GM23338 (cell line): ENCODE data around the gene GABARAPL1. TPM values are rescaled to one million over a fixed set of nuclear protein-coding genes. Genes with fewer than 3 reads are reported as not detected.

Experiments used
- ATAC-seq: fragments of 200-7000 bp; cut with Tn5 transposase; 3 replicates; pipeline ENCODE4 v1.9.1; 2020
- DNase-seq: peaks from one replicate; pipeline ENCODE4 v3.0.0-alpha.2; 2015; ENCODE audit warnings: low spot score
- H2AFZ ChIP-seq: fragments of 200-600 bp; sonication (generic); 2 replicates; pipeline ENCODE4 v1.8.0; 2016; ENCODE audit warnings: antibody characterized with exemption, mild to moderate bottlenecking, moderate library complexity
- H3F3A ChIP-seq: fragments of 200-600 bp; sonication (generic); replicated peaks from 2 replicates; pipeline ENCODE4 v1.8.0; 2017; ENCODE audit warnings: antibody characterized with exemption, mixed run types, low read depth
- H3K27ac ChIP-seq: fragments of 200-600 bp; sonication (generic); 2 replicates; pipeline ENCODE4 v1.6.1; 2016; ENCODE audit warnings: low read depth
- H3K27me3 ChIP-seq: fragments of 200-600 bp; sonication (generic); 2 replicates; pipeline ENCODE4 v1.8.0; 2016; ENCODE audit warnings: mild to moderate bottlenecking, mixed run types, moderate library complexity; ENCODE audit not compliant: insufficient read depth
- H3K36me3 ChIP-seq: fragments of 200-600 bp; sonication (generic); 2 replicates; pipeline ENCODE4 v1.8.0; 2016; ENCODE audit warnings: mild to moderate bottlenecking; ENCODE audit not compliant: insufficient read depth
- H3K4me1 ChIP-seq: fragments of 200-600 bp; sonication (generic); 2 replicates; pipeline ENCODE4 v1.8.0; 2016; ENCODE audit warnings: mild to moderate bottlenecking, moderate library complexity; ENCODE audit not compliant: insufficient read depth
- H3K4me2 ChIP-seq: fragments of 200-600 bp; sonication (generic); 2 replicates; pipeline ENCODE4 v1.7.1; 2017; ENCODE audit warnings: mixed run types
- H3K4me3 ChIP-seq: fragments of 200-600 bp; sonication (generic); 2 replicates; pipeline ENCODE4 v1.6.1; 2016; ENCODE audit warnings: mixed run types
- H3K79me2 ChIP-seq: fragments of 200-600 bp; sonication (generic); replicated peaks from 2 replicates; pipeline ENCODE4 v1.8.0; 2017; ENCODE audit warnings: mild to moderate bottlenecking; ENCODE audit not compliant: insufficient read depth
- H3K9me2 ChIP-seq: fragments of 200-600 bp; sonication (generic); 2 replicates; pipeline ENCODE4 v1.8.0; 2017; ENCODE audit not compliant: insufficient read depth
- H4K20me1 ChIP-seq: fragments of 200-600 bp; sonication (generic); replicated peaks from 2 replicates; pipeline ENCODE4 v1.8.0; 2017; ENCODE audit warnings: mild to moderate bottlenecking; ENCODE audit not compliant: insufficient read depth
- H3K27ac Mint-ChIP-seq: 2 replicates; pipeline ENCODE4 v1.8.0; 2020; ENCODE audit warnings: inconsistent platforms, mild to moderate bottlenecking, moderate library complexity, mixed read lengths
- H3K27me3 Mint-ChIP-seq: 3 replicates; pipeline ENCODE4 v1.8.0; 2022; ENCODE audit warnings: low read depth, mild to moderate bottlenecking, moderate library complexity, mixed read lengths, inconsistent platforms; ENCODE audit not compliant: insufficient read depth, poor library complexity
- H3K36me3 Mint-ChIP-seq: 3 replicates; pipeline ENCODE4 v1.8.0; 2021; ENCODE audit warnings: low read depth, mild to moderate bottlenecking, inconsistent platforms, moderate library complexity, mixed read lengths
- H3K4me1 Mint-ChIP-seq: 3 replicates; pipeline ENCODE4 v1.8.0; 2020; ENCODE audit warnings: mild to moderate bottlenecking, inconsistent platforms, mixed read lengths
- H3K4me3 Mint-ChIP-seq: 3 replicates; pipeline ENCODE4 v1.8.0; 2021; ENCODE audit warnings: moderate library complexity, mild to moderate bottlenecking, inconsistent platforms, mixed read lengths
- H3K9me3 Mint-ChIP-seq: 3 replicates; pipeline ENCODE4 v1.8.0; 2020; ENCODE audit warnings: moderate library complexity, mild to moderate bottlenecking, inconsistent platforms, mixed read lengths
- CREB1 ChIP-seq: fragments of 250-450 bp; sonication (Bioruptor Pico); IDR thresholded peaks from 2 replicates; pipeline ENCODE4 v1.5.0; 2020; ENCODE audit warnings: low read depth, mild to moderate bottlenecking, moderate library complexity
- CTCF ChIP-seq, 2 experiments: fragments of 200-600 bp in 1 of 2; sonication (generic) in 1 of 2; conservative IDR thresholded peaks; 2 replicates each; pipeline versions ENCODE4 v1.5.1 to v1.6.1; 2016 to 2017; ENCODE audit warnings: antibody characterized with exemption in 2 of 2, low read depth in 2 of 2, mild to moderate bottlenecking in 2 of 2, moderate library complexity in 1 of 2
- ETS1 ChIP-seq: IDR thresholded peaks from 2 replicates; pipeline ENCODE4 v1.6.1; 2016; ENCODE audit warnings: antibody characterized with exemption
- EZH2 ChIP-seq: fragments of 200-600 bp; sonication (generic); IDR thresholded peaks from one replicate; pipeline ENCODE4 v1.8.0; 2017; ENCODE audit warnings: antibody characterized with exemption, mild to moderate bottlenecking, low read depth; ENCODE audit not compliant: unreplicated experiment
- JUNB ChIP-seq: IDR thresholded peaks from one replicate; pipeline ENCODE4 v1.6.1; 2016; ENCODE audit warnings: antibody characterized with exemption; ENCODE audit not compliant: unreplicated experiment
- ZNF462 ChIP-seq: fragments of 250-450 bp; sonication (Bioruptor Pico); IDR thresholded peaks from 2 replicates; pipeline ENCODE4 v1.5.0; 2020; ENCODE audit warnings: mild to moderate bottlenecking, moderate library complexity
- polyA plus RNA-seq: library from polyadenylated mRNA; unstranded; fragments of >200 nt; fragmentation: Nextera tagmentation; extraction: Ambion mirVana; gene quantifications from 2 replicates; pipeline ENCODE4 v1.2.1, GENCODE V29; 2016
- total RNA-seq: library from RNA; depleted of rRNA; stranded (reverse); fragments of >200 nt; shearing (Covaris generic); gene quantifications from 2 replicates; pipeline ENCODE4 v1.2.3, GENCODE V29; 2014

GABARAPL1 gene
- total and polyA plus RNA-seq, 2 experiments from 2014 or later = 35.7 to 77.8 TPM

- TF ChIP-seq ZNF462 (CRISPR knock-in tag) (no peak), CREB1 (CRISPR knock-in tag) (no peak), EZH2 (no peak)
Observed at GRCh38 chr12:10184261-10184843, 28.3 kb upstream of the GABARAPL1 start (continued).

- Mint-ChIP-seq H3K4me3 (no peak overlapping the region), H3K9me3 (no peaks in the 10 kb centered on the region), H3K27ac (no peak overlapping the region), H3K27me3 (peaks cover 7% of the 10 kb centered on the region), H3K36me3 (no peaks in the 10 kb centered on the region), H3K4me1 (peaks cover 9% of the 10 kb centered on the region; the same call in 2 of the 3 replicates)
- Histone ChIP-seq H3F3A (no peaks in the 10 kb centered on the region), H3K4me2 (no peak overlapping the region), H4K20me1 (no peaks in the 10 kb centered on the region), H3K4me3 (no peak overlapping the region), H3K27ac (no peak overlapping the region), H3K9me2 (no peaks in the 10 kb centered on the region), H3K36me3 (no peaks in the 10 kb centered on the region), H3K4me1 (no peaks in the 10 kb centered on the region), H3K27me3 (no peaks in the 10 kb centered on the region), H3K79me2 (no peaks in the 10 kb centered on the region), H2AFZ (no peak overlapping the region)
- no peak for ATAC-seq
- no peak for DNase-seq
- TF ChIP-seq ETS1 (no peak), JUNB (no peak), ZNF462 (CRISPR knock-in tag) (no peak), CTCF (conservative IDR thresholded peaks at IDR 0.05; ENCODE audit: low read depth in 2 of 2) (no peak)
Observed at GRCh38 chr12:10186299-10186698, 26.4 kb upstream of the GABARAPL1 start.
